Vagina (tissue), 2 donors: Measurements from ENCODE around the gene MPG. TPM values are rescaled to one million over a fixed set of nuclear protein-coding genes. Genes with fewer than 3 reads are reported as not detected.
"Not testable (repeated sequence)": the region's sequence is repeated elsewhere in the genome, so short reads cannot be mapped to it uniquely, and the experiment has no call there.

Experiments used
- DNase-seq, 2 donors: peaks; one replicate each; pipeline ENCODE4 v3.0.0-alpha.2; 2017; ENCODE audit errors: extremely low spot score in 2 of 2
- H3K27ac ChIP-seq: fragments of 200-600 bp; sonication (generic); one replicate; pipeline ENCODE4 v1.5.1; 2019
- H3K27me3 ChIP-seq: fragments of 200-600 bp; sonication (generic); one replicate; pipeline ENCODE4 v1.5.1; 2019
- H3K36me3 ChIP-seq, 2 donors: fragments of 200-600 bp; sonication (generic); one replicate each; pipeline ENCODE4 v1.5.1; 2017 to 2019
- H3K4me1 ChIP-seq: fragments of 200-600 bp; sonication (generic); one replicate; pipeline ENCODE4 v1.5.1; 2019
- H3K4me3 ChIP-seq, 2 donors: fragments of 200-600 bp; sonication (generic); 1 replicate in 1 of 2; 2 replicates in 1 of 2; pipeline ENCODE4 v1.5.1; 2016 to 2019
- H3K9me3 ChIP-seq: fragments of 200-600 bp; sonication (generic); one replicate; pipeline ENCODE4 v1.5.1; 2019
- POLR2A ChIP-seq, 2 donors: fragments of 450-650 bp; IDR thresholded peaks; one replicate each; pipeline ENCODE4 v1.6.1; 2017; ENCODE audit warnings: antibody characterized with exemption in 2 of 2, mild to moderate bottlenecking in 2 of 2, moderate library complexity in 2 of 2
- POLR2AphosphoS5 ChIP-seq, 2 donors: sonication (generic); formaldehyde crosslinking; IDR thresholded peaks; one replicate each; pipeline ENCODE4 v1.9.0; 2017; ENCODE audit warnings: antibody characterized with exemption in 2 of 2, mild to moderate bottlenecking in 2 of 2, low read depth in 1 of 2; ENCODE audit not compliant: insufficient read depth in 1 of 2
- intact Hi-C: fragments of 100-400 bp; cut with DNase I; formaldehyde crosslinking; loops from one replicate; pipeline ENCODE4 v1.15.1; 2023
- total RNA-seq: library from RNA; depleted of rRNA; stranded (reverse); fragments of >200 nt; gene quantifications from one replicate; pipeline ENCODE4 v1.2.3, GENCODE V29; 2016
- TF ChIP-seq, protein P1 (sequence below), 3 experiments: fragments of 450-650 bp in 2 of 3; fragments of 200-600 bp in 1 of 3; sonication (generic) in 1 of 3; IDR thresholded peaks; one replicate each; pipeline ENCODE4 v1.5.1; 2017 to 2019; ENCODE audit warnings: antibody characterized with exemption in 3 of 3, mild to moderate bottlenecking in 2 of 3, moderate library complexity in 2 of 3

MPG gene
- total RNA-seq = 124 TPM

DNA sequence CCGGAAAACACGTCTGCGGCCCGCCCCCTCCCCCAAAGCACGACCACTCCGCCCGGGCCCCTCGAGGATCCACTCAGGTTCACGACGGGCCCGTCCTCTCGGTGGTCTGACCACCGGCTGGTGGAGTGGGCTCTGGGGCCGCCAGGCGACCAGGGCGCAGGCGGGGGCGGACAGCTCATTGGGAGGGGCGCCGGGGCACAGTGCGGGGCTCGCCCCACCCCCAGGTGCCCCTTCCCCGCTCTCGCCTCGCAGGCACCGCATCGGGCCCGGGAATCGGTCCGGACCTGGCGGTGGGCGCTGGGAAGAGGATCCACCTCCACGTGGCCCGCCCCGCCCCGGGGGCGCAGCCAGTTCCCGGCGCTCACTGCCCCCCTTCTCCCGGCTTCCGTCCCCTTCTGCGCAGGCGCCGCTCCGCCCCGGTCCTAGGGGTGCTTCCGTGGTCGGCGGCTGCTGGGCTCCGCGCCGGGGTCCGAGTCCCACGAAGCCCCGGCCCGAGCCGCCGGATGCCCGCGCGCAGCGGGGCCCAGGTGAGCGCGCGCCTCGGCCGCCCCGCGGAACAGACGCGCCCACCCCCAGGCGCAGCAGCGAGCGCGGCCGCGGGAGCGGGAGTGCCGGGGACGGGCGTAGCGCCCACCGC, at the start of gene MPG:
Gene MPG, plus strand, starts transcription at position 419 of the 637 bp plus-strand sequence. Its CDS starts 85 bp downstream, at position 504.
- H3K4me1 ChIP-seq = peaks cover 61% of the 10 kb centered on the region
- peak within 1 kb of the TSS; percentile 74 to 98 for H3K4me3 ChIP-seq
- no peaks in the 10 kb centered on the region for H3K9me3 ChIP-seq
- no peaks in the 10 kb centered on the region for H3K27me3 ChIP-seq
- TF ChIP-seq POLR2AphosphoS5 (IDR thresholded peaks at IDR 0.05; ENCODE audit: insufficient read depth in 1 of 2, low read depth in 1 of 2) = peak; percentile 62 to 87
- TF ChIP-seq, protein P1, sequence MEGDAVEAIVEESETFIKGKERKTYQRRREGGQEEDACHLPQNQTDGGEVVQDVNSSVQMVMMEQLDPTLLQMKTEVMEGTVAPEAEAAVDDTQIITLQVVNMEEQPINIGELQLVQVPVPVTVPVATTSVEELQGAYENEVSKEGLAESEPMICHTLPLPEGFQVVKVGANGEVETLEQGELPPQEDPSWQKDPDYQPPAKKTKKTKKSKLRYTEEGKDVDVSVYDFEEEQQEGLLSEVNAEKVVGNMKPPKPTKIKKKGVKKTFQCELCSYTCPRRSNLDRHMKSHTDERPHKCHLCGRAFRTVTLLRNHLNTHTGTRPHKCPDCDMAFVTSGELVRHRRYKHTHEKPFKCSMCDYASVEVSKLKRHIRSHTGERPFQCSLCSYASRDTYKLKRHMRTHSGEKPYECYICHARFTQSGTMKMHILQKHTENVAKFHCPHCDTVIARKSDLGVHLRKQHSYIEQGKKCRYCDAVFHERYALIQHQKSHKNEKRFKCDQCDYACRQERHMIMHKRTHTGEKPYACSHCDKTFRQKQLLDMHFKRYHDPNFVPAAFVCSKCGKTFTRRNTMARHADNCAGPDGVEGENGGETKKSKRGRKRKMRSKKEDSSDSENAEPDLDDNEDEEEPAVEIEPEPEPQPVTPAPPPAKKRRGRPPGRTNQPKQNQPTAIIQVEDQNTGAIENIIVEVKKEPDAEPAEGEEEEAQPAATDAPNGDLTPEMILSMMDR (IDR thresholded peaks at IDR 0.05) = peak in 1 of 3 experiments; percentile 28
- TF ChIP-seq POLR2A (IDR thresholded peaks at IDR 0.05) = peak in 1 of 2 donors; percentile 85
- no peaks in the 10 kb centered on the region for H3K36me3 ChIP-seq
- peak within 1 kb of the TSS; percentile 89 for H3K27ac ChIP-seq
- intact Hi-C loops = no loop called here
- no peak for DNase-seq

- H3K9me3 ChIP-seq, H3K4me1 ChIP-seq, H3K27me3 ChIP-seq, intact Hi-C loops, H3K36me3 ChIP-seq, DNase-seq, H3K4me3 ChIP-seq, H3K27ac ChIP-seq: not testable (repeated sequence)
These were observed 47.4 kb upstream of the MPG start for GRCh38 chr16:30627-31026.

DNA sequence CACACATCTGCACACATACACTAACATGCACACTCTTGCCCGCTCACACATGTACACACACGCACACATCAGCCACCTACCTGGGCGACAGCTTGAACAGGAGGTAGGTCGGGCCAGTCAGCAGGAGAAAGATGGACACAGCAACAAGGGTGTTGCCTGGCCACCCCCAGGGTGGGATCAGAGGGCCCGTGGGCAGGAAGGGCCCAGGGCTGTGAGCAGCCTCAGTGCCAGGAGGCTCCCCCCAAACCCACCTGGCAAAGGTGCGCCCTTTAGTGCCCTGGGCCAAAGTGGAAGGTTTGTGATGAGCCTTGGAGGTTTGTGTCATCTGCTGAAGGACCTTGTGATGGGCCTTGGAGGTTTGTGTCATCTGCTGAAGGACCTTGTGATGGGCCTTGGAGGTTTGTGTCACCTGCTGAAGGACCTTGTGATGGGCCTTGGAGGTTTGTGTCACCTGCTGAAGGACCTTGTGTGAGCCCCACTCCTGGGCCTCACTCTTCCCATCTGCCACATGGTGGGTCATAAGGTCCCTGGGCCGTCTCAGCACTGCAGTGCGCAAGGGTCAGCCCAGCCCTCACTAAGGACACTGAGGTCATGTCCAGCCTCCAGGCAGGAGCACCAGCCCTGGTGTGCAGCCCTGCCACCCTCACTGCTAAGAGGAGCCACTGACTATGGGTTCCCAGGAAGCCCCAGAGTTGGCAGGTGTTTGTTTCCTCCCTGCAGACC, 44.7 kb upstream of the MPG start:
- H3K4me3 ChIP-seq, H3K27me3 ChIP-seq, DNase-seq, H3K4me1 ChIP-seq, H3K27ac ChIP-seq, H3K9me3 ChIP-seq, H3K36me3 ChIP-seq, intact Hi-C loops: not testable (repeated sequence)

DNA sequence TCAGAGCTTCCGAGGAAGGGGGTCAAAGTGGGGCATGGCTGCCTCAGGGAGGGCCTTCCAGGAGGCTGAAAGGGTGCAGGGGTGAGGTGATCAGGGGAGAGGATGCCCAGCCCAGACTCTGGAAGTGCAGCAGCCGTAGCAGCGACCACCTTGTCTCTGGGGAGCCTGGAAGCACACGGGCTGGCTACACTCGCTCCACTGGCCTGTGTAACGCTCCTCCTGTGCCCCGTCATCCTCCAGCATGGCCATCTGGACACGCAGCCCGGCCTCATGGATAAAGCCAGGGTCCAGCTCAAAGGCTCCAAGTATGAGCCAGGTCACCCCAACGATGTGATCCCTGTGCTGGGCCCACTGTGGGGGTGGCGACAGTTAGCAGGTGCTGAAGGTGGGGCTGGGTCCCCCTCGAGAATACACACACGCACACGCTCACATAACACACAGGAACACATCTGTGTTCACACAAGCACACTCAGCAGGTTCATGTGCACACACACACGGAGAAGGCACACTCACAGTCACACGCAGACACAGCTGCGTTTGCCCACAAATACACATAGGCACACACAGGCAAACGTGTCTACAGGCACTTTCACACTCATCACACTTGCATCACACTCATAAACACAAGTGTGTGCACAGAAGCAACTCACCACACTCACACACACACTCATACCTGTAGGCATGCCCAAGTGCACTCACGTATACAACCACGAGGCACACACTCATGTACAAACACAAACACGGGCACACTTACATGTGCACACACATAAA, 44.0 kb upstream of the MPG start:
- no peak for DNase-seq
- intact Hi-C loops = no loop called here
- H3K9me3 ChIP-seq = no peaks in the 10 kb centered on the region
- no peaks in the 10 kb centered on the region for H3K27me3 ChIP-seq
- no peaks in the 10 kb centered on the region for H3K4me1 ChIP-seq
- H3K4me3 ChIP-seq = no peak overlapping the region
- no peak for TF ChIP-seq POLR2A (IDR thresholded peaks at IDR 0.05)
- TF ChIP-seq POLR2AphosphoS5 (IDR thresholded peaks at IDR 0.05; ENCODE audit: insufficient read depth in 1 of 2, low read depth in 1 of 2) = no peak
- TF ChIP-seq, protein P1 (IDR thresholded peaks at IDR 0.05) = no peak
- no peak overlapping the region for H3K27ac ChIP-seq
- no peaks in the 10 kb centered on the region for H3K36me3 ChIP-seq

GRCh38 chr16:34648-34987, 43.4 kb upstream of the MPG start:
- Histone ChIP-seq H3K4me3 (no peak overlapping the region), H3K9me3 (no peaks in the 10 kb centered on the region), H3K36me3 (no peaks in the 10 kb centered on the region), H3K27ac (no peak overlapping the region), H3K4me1 (no peaks in the 10 kb centered on the region), H3K27me3 (no peaks in the 10 kb centered on the region)
- DNase-seq = no peak
- TF ChIP-seq POLR2AphosphoS5 (IDR thresholded peaks at IDR 0.05; ENCODE audit: insufficient read depth in 1 of 2, low read depth in 1 of 2) (no peak), POLR2A (IDR thresholded peaks at IDR 0.05) (no peak)
- TF ChIP-seq, protein P1 (IDR thresholded peaks at IDR 0.05) = no peak
- intact Hi-C loops = no loop called here
